Stimulated activated effector memory CD8-positive, alpha-beta T cell treated with anti-CD3 and anti-CD28 coated beads, Interleukin-12 subunit alpha, Interleukin-12 subunit beta, amount 100 ng/mL, for 72 hours (primary cell): ENCODE data around the gene PUS7L.
"Not testable (repeated sequence)": the region's sequence is repeated elsewhere in the genome, so short reads cannot be mapped to it uniquely, and the experiment has no call there.

Source experiments
- ATAC-seq: fragments of 150-1000 bp; cut with Tn5 transposase; 2 replicates; pipeline ENCODE4 v1.10.0; 2021
- DNase-seq, 2 donors: peaks; one replicate each; pipeline ENCODE4 v3.0.0; 2021 to 2022; ENCODE audit warnings: low spot score in 2 of 2
- H3K27ac Mint-ChIP-seq: one replicate; pipeline ENCODE4 v1.8.0; 2022; ENCODE audit warnings: mild to moderate bottlenecking, mixed read lengths
- H3K36me3 Mint-ChIP-seq: one replicate; pipeline ENCODE4 v1.8.0; 2022; ENCODE audit warnings: mild to moderate bottlenecking, mixed read lengths
- H3K4me1 Mint-ChIP-seq: one replicate; pipeline ENCODE4 v1.8.0; 2022; ENCODE audit warnings: mixed read lengths
- H3K4me3 Mint-ChIP-seq: one replicate; pipeline ENCODE4 v1.8.0; 2022; ENCODE audit warnings: mild to moderate bottlenecking, mixed read lengths
- H3K9me3 Mint-ChIP-seq: one replicate; pipeline ENCODE4 v1.8.0; 2022; ENCODE audit warnings: mixed read lengths

The PUS7L gene

DNA sequence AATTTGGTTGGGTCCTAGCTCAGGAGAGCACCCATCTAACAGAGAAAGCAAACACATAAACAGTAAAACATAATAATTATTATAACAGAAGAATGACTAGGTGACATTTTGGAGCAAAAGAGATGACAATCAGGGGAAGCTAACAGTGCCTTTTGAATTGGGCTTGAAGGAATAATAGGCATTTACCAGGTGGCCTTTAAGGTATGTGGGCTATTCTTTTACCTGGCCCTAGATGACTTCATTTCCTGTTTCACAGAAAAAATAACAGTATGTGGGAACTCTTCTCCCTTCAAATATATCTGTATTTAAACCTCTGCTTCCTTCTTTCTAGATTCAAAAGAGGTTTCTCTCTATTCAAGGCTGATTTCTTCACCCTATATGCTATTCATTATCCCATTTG lies 4.0 kb upstream of the PUS7L start:
- ATAC-seq (no peak), DNase-seq (no peak)
- peaks cover 34% of the 10 kb centered on the region for H3K4me1 Mint-ChIP-seq
- H3K4me3 Mint-ChIP-seq = no peak overlapping the region
- no peaks in the 10 kb centered on the region for H3K9me3 Mint-ChIP-seq
- peaks cover 16% of the 10 kb centered on the region for H3K36me3 Mint-ChIP-seq
- H3K27ac Mint-ChIP-seq = no peak overlapping the region

DNA sequence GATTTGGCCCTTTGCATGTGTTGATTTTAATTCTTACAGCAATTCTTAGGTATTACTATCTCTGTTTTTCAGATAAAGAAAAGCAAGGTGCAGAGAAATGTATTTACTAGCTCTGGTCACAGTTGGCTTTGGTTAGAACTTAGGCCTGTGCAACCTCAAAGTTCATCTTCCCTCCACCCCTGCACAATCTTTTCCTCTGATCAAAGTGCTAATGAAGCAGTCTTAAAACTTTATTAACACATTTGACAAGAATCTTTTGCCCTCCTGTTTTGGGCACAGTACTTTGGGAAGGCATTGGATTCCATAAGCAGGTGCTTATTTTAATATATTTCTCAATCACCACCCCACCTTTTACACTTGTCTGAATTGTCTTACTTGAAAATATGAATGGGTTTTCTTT lies 2.9 kb upstream of the PUS7L start:
- Mint-ChIP-seq H3K36me3 (peaks cover 16% of the 10 kb centered on the region), H3K4me1 (peaks cover 42% of the 10 kb centered on the region), H3K27ac (no peak overlapping the region)

DNA sequence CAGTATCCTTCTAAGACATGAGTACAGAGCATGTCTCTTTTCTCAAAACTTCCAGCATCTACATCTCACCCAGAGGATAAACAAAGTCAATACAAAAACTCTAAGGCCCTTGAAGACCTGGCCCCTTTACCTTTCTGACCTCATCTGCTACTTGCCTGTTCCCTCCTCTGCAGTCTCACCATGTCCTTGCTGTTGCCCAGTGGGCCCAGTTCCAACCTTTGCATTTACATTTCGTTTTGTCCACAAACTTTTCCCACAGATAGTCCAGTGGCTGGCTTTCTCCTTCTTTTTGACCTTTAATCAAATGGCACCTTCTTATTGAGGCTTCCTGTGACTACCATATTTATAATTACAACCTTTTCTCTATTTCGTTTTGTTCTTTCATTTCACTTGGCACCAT lies 1.8 kb upstream of the PUS7L start:
- H3K4me3 Mint-ChIP-seq = peak overlapping the region; percentile 96
- no peak for DNase-seq
- no peak for ATAC-seq
- H3K9me3 Mint-ChIP-seq = no peaks in the 10 kb centered on the region
- peaks cover 46% of the 10 kb centered on the region for H3K4me1 Mint-ChIP-seq
- peaks cover 16% of the 10 kb centered on the region for H3K36me3 Mint-ChIP-seq
- peak overlapping the region; percentile 98 for H3K27ac Mint-ChIP-seq

More for the DNA sequence above, 2.9 kb upstream of the PUS7L start:
- DNase-seq = no peak
- no peak for ATAC-seq
- no peaks in the 10 kb centered on the region for H3K9me3 Mint-ChIP-seq
- peak overlapping the region; percentile 30 for H3K4me3 Mint-ChIP-seq

- peak; percentile 20 for ATAC-seq
- Mint-ChIP-seq H3K36me3 (peaks cover 37% of the 10 kb centered on the region), H3K4me3 (peak overlapping the region; percentile 96), H3K9me3 (no peaks in the 10 kb centered on the region), H3K27ac (peak overlapping the region; percentile 98), H3K4me1 (peaks cover 40% of the 10 kb centered on the region)
- DNase-seq = peak in 1 of 2 donors; percentile 11
These were observed 303 bp downstream of the PUS7L start for GRCh38 chr12:43758247-43758727.

DNA sequence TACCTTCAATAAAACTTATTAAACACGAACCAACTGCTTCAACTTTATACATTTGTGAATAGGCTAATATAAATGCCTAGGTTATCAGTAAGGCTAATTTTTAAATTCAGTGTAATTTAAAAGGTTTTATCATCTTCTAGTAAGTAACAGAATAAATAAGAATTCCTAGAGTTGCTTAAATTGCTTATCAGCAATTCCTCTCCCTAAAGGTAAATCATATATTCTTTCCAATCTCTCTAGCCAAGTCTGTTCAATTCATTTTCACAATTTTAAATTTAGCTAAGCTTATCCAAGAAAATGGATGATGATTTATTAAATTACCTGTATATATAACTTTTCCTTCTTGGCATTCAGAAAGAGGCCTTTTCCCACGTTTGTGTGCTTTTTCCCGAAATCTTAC lies 4.6 kb downstream of the PUS7L start:
- ATAC-seq (no peak), DNase-seq (no peak)
- H3K4me3 Mint-ChIP-seq = no peak overlapping the region
- peaks cover 30% of the 10 kb centered on the region for H3K4me1 Mint-ChIP-seq
- no peak overlapping the region for H3K27ac Mint-ChIP-seq
- no peaks in the 10 kb centered on the region for H3K9me3 Mint-ChIP-seq
- H3K36me3 Mint-ChIP-seq = peaks cover 39% of the 10 kb centered on the region

DNA sequence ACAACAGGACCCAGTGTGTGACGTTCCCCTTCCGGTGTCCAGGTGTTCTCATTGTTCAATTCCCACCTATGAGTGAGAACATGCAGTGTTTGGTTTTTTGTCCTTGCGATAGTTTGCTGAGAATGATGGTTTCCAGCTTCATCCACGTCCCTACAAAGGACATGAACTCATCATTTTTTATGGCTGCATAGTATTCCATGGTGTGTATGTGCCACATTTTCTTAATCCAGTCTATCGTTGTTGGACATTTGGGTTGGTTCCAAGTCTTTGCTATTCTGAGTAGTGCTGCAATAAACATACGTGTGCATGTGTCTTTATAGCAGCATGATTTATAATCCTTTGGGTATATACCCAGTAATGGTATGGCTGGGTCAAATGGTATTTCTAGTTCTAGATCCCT lies 7.2 kb downstream of the PUS7L start:
- not testable (repeated sequence) for H3K4me3 Mint-ChIP-seq, DNase-seq, H3K9me3 Mint-ChIP-seq, H3K27ac Mint-ChIP-seq, ATAC-seq
- Mint-ChIP-seq H3K4me1 (peaks cover 15% of the 10 kb centered on the region), H3K36me3 (peaks cover 52% of the 10 kb centered on the region)

DNA sequence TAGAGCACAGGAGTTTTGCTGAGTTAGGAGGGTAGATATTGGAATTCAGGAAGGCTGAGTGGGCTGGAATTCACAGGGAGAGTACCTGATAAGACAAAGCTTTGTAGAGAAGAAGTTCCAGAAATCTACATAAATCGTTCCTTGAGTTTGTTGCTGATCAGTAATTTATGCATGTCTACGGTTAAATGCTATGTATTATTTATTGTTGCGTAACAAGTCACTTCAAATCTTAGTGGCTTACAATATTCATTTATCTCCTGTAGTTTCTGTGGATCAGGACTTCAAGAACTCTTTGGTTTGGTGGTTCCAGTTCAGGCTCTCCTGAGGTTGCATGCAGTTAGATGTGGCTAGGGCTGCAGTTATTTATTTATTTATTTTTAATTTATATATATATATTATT lies 7.8 kb downstream of the PUS7L start:
- no peak overlapping the region for H3K4me3 Mint-ChIP-seq
- no peaks in the 10 kb centered on the region for H3K9me3 Mint-ChIP-seq
- peaks cover 58% of the 10 kb centered on the region for H3K36me3 Mint-ChIP-seq
- H3K27ac Mint-ChIP-seq = no peak overlapping the region
- no peak for DNase-seq
- no peak for ATAC-seq
- H3K4me1 Mint-ChIP-seq = peaks cover 12% of the 10 kb centered on the region

DNA sequence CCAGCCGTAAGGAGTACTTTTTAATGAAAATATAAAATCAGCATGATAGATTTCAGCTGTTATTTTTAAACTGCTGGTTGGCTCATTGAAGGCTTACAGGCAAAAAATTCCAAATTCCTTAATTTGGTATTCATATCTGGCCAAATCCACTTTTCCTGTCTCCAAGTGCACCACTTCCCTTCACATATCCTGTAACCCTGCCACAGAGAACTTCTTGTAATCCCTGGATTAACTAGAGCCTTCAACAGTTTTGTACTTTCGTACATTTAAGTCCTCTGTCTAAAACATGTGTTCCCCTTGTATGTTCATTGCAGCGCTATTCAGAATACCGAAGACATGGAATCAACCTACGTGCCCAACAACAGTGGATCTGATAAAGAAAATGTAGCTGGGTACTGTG lies 9.6 kb downstream of the PUS7L start:
- H3K4me1 Mint-ChIP-seq = peaks cover 12% of the 10 kb centered on the region
- no peak for DNase-seq
- H3K27ac Mint-ChIP-seq = no peak overlapping the region
- H3K36me3 Mint-ChIP-seq = peaks cover 62% of the 10 kb centered on the region
- ATAC-seq = no peak
- H3K4me3 Mint-ChIP-seq = no peak overlapping the region
- no peaks in the 10 kb centered on the region for H3K9me3 Mint-ChIP-seq

- ATAC-seq = no peak
- Mint-ChIP-seq H3K27ac (no peak overlapping the region), H3K36me3 (peaks cover 86% of the 10 kb centered on the region)
These were observed 13.8 kb downstream of the PUS7L start for GRCh38 chr12:43744826-43745225.

DNA sequence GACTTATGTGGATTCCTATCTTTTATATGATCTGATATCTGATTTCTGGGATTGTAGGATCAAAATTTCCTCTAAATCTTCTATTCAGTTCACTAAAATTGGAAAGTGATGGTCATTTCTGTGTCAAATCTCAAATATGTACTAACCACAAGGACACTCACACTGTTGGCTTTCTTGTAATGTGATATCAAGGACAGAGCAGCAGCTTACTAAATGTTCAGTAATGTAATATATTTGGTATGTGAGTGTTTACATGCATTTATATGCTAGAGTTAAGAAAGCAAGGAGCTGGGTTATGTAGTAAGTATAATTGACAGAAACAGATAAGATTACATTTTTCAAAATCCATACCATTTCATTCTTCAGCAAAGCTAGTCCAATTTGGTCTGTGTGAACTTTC lies 16.5 kb downstream of the PUS7L start:
- H3K36me3 Mint-ChIP-seq = peaks cover 96% of the 10 kb centered on the region
- H3K4me3 Mint-ChIP-seq = no peak overlapping the region
- no peaks in the 10 kb centered on the region for H3K9me3 Mint-ChIP-seq
- DNase-seq (no peak), ATAC-seq (no peak)
- H3K4me1 Mint-ChIP-seq = no peaks in the 10 kb centered on the region
- no peak overlapping the region for H3K27ac Mint-ChIP-seq

More at GRCh38 chr12:43744826-43745225, 13.8 kb downstream of the PUS7L start:
- Mint-ChIP-seq H3K4me1 (peaks cover 8% of the 10 kb centered on the region), H3K9me3 (no peaks in the 10 kb centered on the region), H3K4me3 (no peak overlapping the region)
- DNase-seq = no peak

GRCh38 chr12:43740511-43741100 lies 18.0 kb downstream of the PUS7L start:
- H3K36me3 Mint-ChIP-seq = peaks cover 96% of the 10 kb centered on the region
- no peak overlapping the region for H3K4me3 Mint-ChIP-seq
- ATAC-seq = no peak
- H3K9me3 Mint-ChIP-seq = no peaks in the 10 kb centered on the region
- DNase-seq = no peak
- no peak overlapping the region for H3K27ac Mint-ChIP-seq
- H3K4me1 Mint-ChIP-seq = no peaks in the 10 kb centered on the region

DNA sequence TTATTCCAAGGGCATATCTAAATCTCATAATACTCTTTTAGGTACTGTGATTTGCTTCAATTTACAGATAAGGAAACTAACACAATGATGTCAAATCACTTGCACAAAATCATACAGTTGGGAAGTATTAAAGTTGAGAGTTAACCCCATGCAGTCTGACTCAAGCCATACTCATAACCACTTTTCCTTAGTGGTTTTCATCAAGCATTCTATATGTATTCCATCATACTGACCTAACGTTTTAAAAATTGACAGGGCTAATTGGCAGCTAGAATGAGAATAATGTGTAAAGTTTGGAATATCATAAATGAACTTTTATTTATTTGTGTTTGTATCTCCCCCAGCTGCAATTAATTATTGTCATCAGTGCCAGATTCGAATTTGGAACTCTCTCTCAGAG lies 20.9 kb downstream of the PUS7L start:
- Mint-ChIP-seq H3K9me3 (no peaks in the 10 kb centered on the region), H3K4me3 (no peak overlapping the region), H3K36me3 (peaks cover 89% of the 10 kb centered on the region), H3K4me1 (no peaks in the 10 kb centered on the region), H3K27ac (no peak overlapping the region)
- ATAC-seq (no peak), DNase-seq (no peak)

DNA sequence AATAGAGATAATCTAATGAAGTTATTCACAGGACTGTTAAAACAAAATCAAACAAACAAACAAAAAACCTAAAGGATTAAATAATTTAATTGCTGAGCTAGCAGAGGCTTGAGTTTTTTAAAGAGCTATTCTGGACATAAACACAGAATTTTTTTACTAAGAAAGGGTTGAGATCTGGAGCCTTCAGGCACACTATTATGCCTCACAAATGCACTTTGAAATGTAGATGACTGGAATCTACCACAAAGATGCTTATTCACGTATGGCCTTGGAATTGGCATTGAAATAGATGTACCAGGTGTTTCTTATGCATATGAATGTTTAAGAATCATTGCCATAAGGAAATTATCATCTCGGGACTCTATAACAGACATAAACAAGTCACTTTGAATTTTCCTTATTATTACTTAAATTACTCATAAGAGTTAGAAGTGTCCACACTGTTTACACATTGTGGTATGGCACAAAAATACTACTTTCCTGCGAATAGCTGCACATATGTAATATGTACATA lies 21.6 kb downstream of the PUS7L start:
- Mint-ChIP-seq H3K4me1 (no peaks in the 10 kb centered on the region), H3K27ac (no peak overlapping the region), H3K9me3 (no peaks in the 10 kb centered on the region), H3K4me3 (no peak overlapping the region), H3K36me3 (peaks cover 89% of the 10 kb centered on the region)
- DNase-seq = no peak
- ATAC-seq = no peak

DNA sequence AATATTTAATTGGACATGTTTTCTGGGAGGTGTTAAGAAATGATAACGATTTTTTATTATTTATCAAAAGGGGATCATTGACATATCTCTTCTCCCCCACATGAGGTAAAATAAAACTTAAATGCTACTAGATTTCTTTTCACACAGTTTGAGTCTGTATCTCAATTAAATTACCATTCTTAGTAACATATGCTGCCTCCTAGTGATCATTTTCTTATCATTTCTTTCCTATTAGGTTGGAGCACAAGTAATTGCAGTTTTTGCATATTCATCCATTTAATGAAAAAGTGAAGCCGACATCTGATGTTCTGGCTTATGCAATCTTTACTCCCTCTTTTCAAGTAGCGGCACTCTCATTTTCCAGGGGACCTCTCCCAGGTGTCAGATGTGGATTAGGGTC lies 24.9 kb downstream of the PUS7L start:
- no peaks in the 10 kb centered on the region for H3K4me1 Mint-ChIP-seq
- H3K4me3 Mint-ChIP-seq = no peak overlapping the region
- ATAC-seq = no peak
- no peak overlapping the region for H3K27ac Mint-ChIP-seq
- H3K36me3 Mint-ChIP-seq = peaks cover 87% of the 10 kb centered on the region
- no peak for DNase-seq
- no peaks in the 10 kb centered on the region for H3K9me3 Mint-ChIP-seq

DNA sequence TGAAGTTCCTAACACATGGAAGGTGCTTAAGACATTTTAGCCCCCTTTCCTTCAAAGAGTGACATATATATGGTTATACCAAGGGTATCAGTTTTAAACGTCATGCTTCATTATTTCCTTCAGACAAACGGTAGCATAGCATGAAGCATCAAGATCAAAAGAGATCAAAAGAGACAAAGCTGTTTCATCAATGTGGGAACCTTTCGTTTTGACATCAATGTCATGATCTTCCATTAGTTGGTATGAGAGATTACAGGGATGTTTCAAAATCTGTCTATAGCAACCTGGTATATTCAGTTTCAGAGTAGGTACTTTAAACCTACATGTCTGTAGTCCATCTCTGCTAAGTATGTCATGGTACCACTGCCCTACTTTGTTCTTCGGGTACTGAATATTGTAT lies 28.3 kb downstream of the PUS7L start:
- no peak for ATAC-seq
- H3K36me3 Mint-ChIP-seq = peaks cover 69% of the 10 kb centered on the region
- H3K4me3 Mint-ChIP-seq = no peak overlapping the region
- no peaks in the 10 kb centered on the region for H3K4me1 Mint-ChIP-seq
- DNase-seq = no peak
- H3K27ac Mint-ChIP-seq = no peak overlapping the region
- no peaks in the 10 kb centered on the region for H3K9me3 Mint-ChIP-seq

GRCh38 chr12:43728698-43729097 lies 29.9 kb downstream of the PUS7L start:
- Mint-ChIP-seq H3K4me1 (no peaks in the 10 kb centered on the region), H3K4me3 (no peak overlapping the region), H3K9me3 (no peaks in the 10 kb centered on the region), H3K36me3 (peaks cover 57% of the 10 kb centered on the region), H3K27ac (no peak overlapping the region)
- ATAC-seq (no peak), DNase-seq (no peak)
